Dermis microvascular lymphatic vessel endothelial cell (primary cell): ENCODE data around the gene UROC1. TPM values are rescaled to one million over a fixed set of nuclear protein-coding genes. Genes with fewer than 3 reads are reported as not detected.

Experiments
- DNase-seq, 2 donors: peaks; one replicate each; pipeline versions ENCODE4 v3.0.0 to v3.0.0-alpha.2; 2010; ENCODE audit warnings: low read depth in 2 of 2
- total RNA-seq: library from RNA; depleted of rRNA; stranded (reverse); fragments of >200 nt; gene quantifications from 2 replicates; pipeline ENCODE4 v1.2.1, GENCODE V29; 2014

UROC1 gene
- total RNA-seq, 1 donor from 2014 or later: not detected

- DNase-seq: no peak
Observed at GRCh38 chr3:126531051-126531330, 13.4 kb upstream of the UROC1 start.

- DNase-seq: no peak
Observed at GRCh38 chr3:126530171-126531050, 12.8 kb upstream of the UROC1 start.

- DNase-seq: no peak
Observed at GRCh38 chr3:126529585-126530170, 12.1 kb upstream of the UROC1 start.

GRCh38 chr3:126528800-126529541 lies 11.4 kb upstream of the UROC1 start:
- DNase-seq: no peak

- no peak for DNase-seq
Observed at GRCh38 chr3:126528419-126528799, 10.8 kb upstream of the UROC1 start.

GRCh38 chr3:126527455-126528211 lies 10.1 kb upstream of the UROC1 start:
- DNase-seq: no peak

GRCh38 chr3:126527006-126527405 lies 9.4 kb upstream of the UROC1 start:
- DNase-seq: no peak

- no peak for DNase-seq
Observed at GRCh38 chr3:126526668-126527005, 9.1 kb upstream of the UROC1 start.

GRCh38 chr3:126525853-126526667 lies 8.5 kb upstream of the UROC1 start:
- DNase-seq: no peak

GRCh38 chr3:126525091-126525852 lies 7.7 kb upstream of the UROC1 start:
- no peak for DNase-seq

- DNase-seq: no peak
Observed at GRCh38 chr3:126524429-126524988, 6.9 kb upstream of the UROC1 start.

GRCh38 chr3:126523745-126524428 lies 6.3 kb upstream of the UROC1 start, which contains the start of gene CHST13:
CHST13 (plus strand) TSS chr3:126524155; CDS start chr3:126524333, 178 bp downstream.
- DNase-seq: peak in 1 of 2 donors; percentile 60

- DNase-seq: peak in 1 of 2 donors; percentile 41
Observed at GRCh38 chr3:126522363-126522788, 4.8 kb upstream of the UROC1 start.

- no peak for DNase-seq
Observed at GRCh38 chr3:126521122-126521891, 3.7 kb upstream of the UROC1 start.

- no peak for DNase-seq
Observed at GRCh38 chr3:126519506-126520455, 2.2 kb upstream of the UROC1 start.

- no peak for DNase-seq
Observed at GRCh38 chr3:126518779-126519177, 1.2 kb upstream of the UROC1 start.
